Retinal pigment epithelial cell (primary cell): ENCODE data around the gene MYO1E.
A peak's percentile ranks its signal among the peaks of the same experiment; 100 is the strongest.
"Not testable (repeated sequence)": the region's sequence is repeated elsewhere in the genome, so short reads cannot be mapped to it uniquely, and the experiment has no call there.

Experiments used
- DNase-seq: peaks from one replicate; pipeline ENCODE4 v3.0.0-alpha.2; 2010; ENCODE audit warnings: low read depth
- H3K4me3 ChIP-seq: 2 replicates; pipeline ENCODE4 v1.5.1; 2011; ENCODE audit warnings: mild to moderate bottlenecking, low read length, control low read depth, moderate library complexity
- TF ChIP-seq, protein P1 (sequence below): conservative IDR thresholded peaks from 2 replicates; pipeline ENCODE4 v1.5.1; 2011; ENCODE audit warnings: low read depth, low read length, control low read depth, inconsistent platforms

MYO1E gene

DNA sequence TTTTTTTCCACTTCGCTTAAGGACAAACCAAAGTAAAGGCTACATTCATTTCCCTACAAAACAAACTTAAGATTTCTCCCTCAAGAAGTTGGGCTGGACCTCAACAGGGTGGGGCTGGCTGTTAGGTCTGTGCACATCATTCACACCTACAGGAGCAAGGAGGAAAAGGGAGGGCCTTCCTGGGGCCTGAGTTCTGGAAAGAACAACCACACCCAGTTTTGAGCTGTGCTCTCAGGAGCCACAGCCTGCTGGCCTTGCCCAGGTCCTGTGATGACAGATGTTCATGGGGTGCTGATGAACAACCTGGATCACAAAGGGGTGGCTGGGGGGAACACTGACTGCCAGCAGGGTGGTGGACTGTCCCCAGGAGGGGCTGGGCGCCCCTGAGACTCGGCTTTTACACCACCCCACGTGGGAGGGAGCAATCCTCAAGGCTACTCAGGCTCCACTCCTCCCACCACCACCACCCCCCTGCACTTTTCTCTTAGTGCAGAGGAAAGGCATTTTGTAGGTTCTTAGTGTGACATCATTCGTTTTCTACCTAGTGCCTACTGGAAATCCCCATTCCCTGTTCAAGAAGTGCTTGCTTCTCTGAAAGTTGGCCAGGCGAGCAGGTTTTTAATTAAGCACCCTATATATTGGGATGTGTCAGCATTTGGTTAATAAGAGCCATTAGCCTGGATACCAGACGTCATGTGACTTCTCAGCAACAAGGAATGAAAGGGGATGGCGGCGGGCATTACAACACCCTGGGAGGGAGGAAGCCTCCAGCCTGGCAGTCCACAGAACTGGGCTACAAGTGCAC lies 232.0 kb downstream of the MYO1E start:
- peak; percentile 51 for DNase-seq
- no peak overlapping the region for H3K4me3 ChIP-seq
- TF ChIP-seq, protein P1, sequence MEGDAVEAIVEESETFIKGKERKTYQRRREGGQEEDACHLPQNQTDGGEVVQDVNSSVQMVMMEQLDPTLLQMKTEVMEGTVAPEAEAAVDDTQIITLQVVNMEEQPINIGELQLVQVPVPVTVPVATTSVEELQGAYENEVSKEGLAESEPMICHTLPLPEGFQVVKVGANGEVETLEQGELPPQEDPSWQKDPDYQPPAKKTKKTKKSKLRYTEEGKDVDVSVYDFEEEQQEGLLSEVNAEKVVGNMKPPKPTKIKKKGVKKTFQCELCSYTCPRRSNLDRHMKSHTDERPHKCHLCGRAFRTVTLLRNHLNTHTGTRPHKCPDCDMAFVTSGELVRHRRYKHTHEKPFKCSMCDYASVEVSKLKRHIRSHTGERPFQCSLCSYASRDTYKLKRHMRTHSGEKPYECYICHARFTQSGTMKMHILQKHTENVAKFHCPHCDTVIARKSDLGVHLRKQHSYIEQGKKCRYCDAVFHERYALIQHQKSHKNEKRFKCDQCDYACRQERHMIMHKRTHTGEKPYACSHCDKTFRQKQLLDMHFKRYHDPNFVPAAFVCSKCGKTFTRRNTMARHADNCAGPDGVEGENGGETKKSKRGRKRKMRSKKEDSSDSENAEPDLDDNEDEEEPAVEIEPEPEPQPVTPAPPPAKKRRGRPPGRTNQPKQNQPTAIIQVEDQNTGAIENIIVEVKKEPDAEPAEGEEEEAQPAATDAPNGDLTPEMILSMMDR, result no peak

DNA sequence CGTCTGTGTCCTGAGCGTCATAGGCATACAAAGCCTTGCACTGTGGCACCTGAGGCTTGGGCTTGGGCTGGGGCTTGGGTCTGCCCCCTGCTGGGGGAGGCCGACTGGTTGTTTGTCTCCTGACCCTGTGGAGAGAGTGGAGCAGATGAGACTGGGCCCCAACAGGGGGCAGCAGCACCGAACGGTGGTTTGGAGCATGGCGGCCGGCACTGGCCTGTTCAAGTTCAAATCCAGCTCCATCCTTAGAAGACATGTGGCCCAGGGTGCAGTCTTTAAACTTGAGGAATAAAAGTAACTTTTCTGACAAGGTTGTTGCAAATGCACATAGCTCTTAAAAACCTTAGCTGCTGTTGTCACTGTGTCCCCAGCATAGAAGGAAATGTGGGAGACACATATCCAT lies 234.4 kb downstream of the MYO1E start:
- no peak overlapping the region for H3K4me3 ChIP-seq
- no peak for DNase-seq
- TF ChIP-seq, protein P1, result peak; percentile 77

DNA sequence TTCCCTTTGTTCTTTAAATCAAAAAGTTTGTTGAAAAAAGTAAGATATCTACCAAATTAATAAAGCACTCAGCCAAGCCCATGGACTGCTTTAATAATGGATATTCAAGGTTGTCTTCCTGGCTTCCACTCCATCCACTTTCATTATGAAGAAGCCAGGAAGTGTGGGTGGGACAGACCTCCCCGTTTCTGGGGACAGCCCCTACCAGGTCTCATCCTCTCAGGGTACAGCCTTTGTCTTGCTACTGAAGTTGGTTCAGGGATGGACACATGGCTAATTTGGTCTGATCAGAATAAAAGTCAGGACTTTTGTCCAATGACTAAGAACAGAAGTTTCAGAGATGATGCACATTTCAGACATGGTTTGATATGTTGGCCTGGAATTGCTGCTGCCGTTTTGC lies 235.1 kb downstream of the MYO1E start:
- no peak for DNase-seq
- H3K4me3 ChIP-seq, result no peak overlapping the region
- TF ChIP-seq, protein P1, result no peak

DNA sequence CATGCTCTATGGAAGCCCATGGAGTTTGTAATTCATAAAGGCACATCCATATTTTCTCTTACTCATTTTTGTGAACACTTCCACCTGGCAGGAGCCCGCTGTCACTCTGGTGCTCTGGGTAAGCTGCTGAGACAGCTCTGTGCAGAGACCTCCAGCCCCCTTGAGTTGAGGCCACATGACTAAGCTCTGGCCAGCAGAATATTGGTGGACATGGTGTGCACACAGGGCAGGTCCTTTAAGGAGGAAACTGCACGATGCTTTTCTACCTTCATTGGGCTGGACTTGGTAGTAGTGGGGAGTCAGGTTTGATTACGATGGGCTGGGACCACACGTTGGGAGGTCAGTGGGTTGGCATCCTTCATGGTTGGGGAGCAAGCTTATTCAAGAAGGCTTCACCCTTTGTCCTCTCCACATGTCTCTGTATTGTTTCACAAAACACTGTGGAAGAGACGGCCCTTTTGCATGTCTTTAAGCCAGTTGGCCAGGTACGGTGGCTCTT lies 238.7 kb downstream of the MYO1E start:
- TF ChIP-seq, protein P1, result no peak
- no peak overlapping the region for H3K4me3 ChIP-seq
- no peak for DNase-seq

DNA sequence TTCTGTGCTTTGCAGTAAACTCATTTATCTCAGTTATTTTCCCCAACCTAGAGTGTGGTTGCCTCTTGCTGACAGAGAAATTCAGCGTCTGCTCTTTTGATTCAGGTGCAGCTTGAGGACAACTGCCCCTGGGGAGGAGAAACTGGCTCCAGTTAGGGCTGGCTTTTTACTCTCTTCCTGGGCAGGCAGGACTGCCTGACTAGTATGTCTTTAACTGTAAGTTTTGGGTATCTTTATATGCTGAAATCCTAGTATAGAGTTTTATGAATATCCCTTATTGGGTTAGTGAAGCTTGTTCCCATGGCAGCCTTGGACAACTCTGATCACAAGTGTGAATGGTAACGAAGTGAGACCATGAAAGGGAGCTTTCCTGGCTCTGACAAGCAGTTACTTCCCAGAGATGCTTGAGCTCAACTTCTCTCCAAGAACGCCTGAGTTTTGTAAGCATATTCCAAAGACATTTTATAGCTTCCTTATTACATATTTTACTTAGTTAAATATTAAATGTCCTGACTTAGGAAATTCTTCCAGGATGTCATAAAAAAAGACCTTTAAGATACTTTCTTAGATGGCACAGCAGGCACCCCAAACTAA lies 240.6 kb downstream of the MYO1E start:
- no peak overlapping the region for H3K4me3 ChIP-seq
- TF ChIP-seq, protein P1, result no peak
- DNase-seq, result no peak

DNA sequence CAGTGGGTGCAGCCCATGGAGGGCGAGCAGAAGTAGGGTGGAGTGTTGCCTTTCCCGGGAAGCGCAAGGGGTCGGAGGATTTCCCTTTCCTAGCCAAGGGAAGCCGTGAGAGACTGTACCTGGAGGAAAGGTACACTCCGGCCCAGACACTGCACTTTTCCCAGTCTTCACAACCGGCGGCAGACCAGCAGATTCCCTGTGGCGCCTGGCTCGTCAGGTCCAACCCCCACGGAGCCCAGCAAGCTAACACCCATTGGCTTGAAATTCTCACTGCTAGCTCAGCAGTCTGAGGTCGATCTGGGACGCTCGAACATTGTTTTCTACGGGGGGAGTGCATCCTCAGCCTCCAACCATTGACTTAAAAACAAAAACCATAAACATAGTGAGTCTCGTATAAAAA lies 241.2 kb downstream of the MYO1E start:
- TF ChIP-seq, protein P1, result no peak
- H3K4me3 ChIP-seq, result no peak overlapping the region
- DNase-seq, result no peak

DNA sequence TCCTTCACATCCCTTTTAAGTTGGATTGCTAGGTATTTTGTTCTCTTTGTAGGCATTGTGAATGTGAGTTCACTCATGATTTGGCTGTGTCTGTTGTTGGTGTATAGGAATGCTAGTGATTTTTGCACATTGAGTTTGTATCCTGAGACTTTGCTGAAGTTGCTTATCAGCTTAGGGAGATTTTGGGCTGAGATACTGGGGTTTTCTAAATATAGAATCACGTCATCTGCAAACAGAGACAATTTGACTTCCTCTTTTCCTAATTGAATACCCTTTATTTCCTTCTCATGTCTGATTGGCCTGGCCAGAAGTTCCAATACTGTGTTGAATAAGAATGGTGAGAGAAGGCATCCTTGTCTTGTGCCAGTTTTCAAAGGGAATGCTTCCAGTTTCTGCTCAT lies 245.4 kb downstream of the MYO1E start:
- DNase-seq, H3K4me3 ChIP-seq: not testable (repeated sequence)

DNA sequence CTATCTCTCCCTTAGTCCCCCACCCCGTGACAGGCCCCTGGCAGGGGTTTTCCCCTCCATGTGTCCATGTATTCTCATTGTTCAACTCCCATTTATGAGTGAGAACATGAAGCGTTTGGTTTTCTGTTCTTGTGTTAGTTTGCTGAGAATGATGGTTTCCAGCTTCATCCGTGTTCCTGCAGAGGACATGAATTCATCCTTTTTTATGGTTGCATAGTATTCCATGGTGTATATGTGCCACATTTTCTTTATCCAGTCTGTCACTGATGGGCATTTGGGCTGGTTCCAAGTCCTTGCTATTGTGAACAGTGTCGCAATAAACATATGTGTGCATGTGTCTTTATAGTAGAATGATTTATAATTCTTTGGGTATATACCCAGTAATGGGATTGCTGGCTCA lies 247.0 kb downstream of the MYO1E start:
- not testable (repeated sequence) for DNase-seq

More for the DNA sequence above, 247.0 kb downstream of the MYO1E start:
- not testable (repeated sequence) for H3K4me3 ChIP-seq
